Mucosa of stomach (tissue), 1 donor: ENCODE measurements around the gene ZBTB7C.

Experiments
- H3K27me3 ChIP-seq: one replicate; pipeline ENCODE4 v1.7.0; 2013; ENCODE audit warnings: mild to moderate bottlenecking, low read length; ENCODE audit not compliant: control insufficient read depth, insufficient read depth
- H3K36me3 ChIP-seq: one replicate; pipeline ENCODE4 v1.7.0; 2013; ENCODE audit warnings: low read length; ENCODE audit not compliant: control insufficient read depth, insufficient read depth
- H3K4me1 ChIP-seq: one replicate; pipeline ENCODE4 v1.7.0; 2013; ENCODE audit warnings: mild to moderate bottlenecking, low read length; ENCODE audit not compliant: control insufficient read depth, insufficient read depth
- H3K4me3 ChIP-seq: one replicate; pipeline ENCODE4 v1.7.0; 2013; ENCODE audit warnings: low read length
- H3K9ac ChIP-seq: one replicate; pipeline ENCODE4 v1.7.0; 2013; ENCODE audit warnings: mild to moderate bottlenecking, low read length, moderate library complexity
- H3K9me3 ChIP-seq: one replicate; pipeline ENCODE4 v1.7.0; 2013; ENCODE audit warnings: mild to moderate bottlenecking, low read length, moderate library complexity; ENCODE audit not compliant: control insufficient read depth
- donor health status: Pancreatic carcinoma.

ZBTB7C gene

DNA sequence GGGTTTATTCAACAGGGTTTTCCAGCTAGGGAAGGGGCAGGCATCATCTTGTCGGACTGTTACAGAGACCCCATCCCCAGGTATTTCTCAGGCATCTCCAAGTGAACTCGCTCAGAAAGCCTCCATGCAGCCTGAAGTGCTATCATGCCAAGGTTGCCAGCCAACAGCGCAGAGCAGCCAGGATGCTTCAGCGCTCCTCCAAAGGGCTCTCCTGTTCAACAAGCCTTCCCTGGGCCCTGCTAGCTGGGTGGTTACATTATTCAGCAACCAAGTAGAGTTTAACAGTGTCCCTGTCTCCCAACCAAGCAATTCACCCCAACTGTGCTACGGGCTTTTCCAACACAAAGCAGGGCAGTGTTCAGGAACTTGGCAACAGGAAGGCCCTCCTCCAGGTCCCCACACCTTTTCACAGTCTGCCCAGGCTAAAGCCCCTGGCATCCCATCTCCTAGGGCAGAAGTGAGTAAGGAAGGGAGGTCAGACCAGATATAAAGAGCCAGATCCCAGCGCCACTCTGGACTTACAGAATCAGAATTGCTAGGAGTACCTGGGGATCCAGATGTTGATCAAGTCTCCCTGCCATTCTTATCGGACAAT lies 52.9 kb downstream of the ZBTB7C start:
- Histone ChIP-seq H3K27me3 (peaks cover 9% of the 10 kb centered on the region), H3K4me3 (no peak overlapping the region), H3K4me1 (peaks cover 5% of the 10 kb centered on the region), H3K9ac (no peak overlapping the region), H3K9me3 (no peaks in the 10 kb centered on the region), H3K36me3 (no peaks in the 10 kb centered on the region)

DNA sequence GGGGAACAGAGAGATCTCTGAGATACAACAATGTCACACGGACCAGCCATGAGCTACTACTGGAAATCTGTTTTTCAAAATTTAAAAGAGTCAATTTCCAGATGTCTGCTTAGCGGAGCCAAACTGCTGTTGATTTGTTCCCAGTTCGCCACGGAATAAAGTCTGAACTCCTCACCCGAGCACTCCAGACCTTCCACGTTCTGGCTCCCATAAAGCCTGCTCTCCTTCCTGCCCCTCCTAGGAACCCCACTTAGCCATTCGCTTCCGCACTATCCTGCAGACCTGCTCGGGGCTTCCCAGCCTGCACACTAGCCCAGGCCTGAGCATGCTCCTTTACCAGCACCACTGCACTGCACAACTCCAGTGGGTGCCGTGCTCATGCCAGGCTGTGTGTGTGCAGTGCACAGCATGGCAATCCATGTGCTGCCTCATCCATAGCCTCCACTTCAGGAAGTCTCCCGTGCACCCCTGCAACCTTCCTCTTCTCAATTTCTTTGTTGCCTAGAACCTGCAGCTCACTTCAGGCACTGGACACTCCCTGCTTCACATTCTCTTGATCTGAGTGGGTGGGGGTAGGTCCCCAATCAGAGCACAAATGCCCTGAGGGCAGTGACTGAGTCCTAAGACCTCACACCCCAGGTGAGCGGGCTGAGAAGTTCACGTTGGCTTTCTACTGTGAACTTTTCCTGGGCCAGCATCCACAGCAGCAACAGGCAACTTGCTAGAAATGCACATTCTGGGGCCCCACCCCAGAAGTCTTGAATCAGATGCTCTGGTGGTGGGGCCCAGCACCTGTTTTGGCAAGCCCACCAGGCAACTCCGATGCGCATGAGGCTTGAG lies 53.7 kb downstream of the ZBTB7C start:
- Histone ChIP-seq H3K36me3 (no peaks in the 10 kb centered on the region), H3K27me3 (peaks cover 9% of the 10 kb centered on the region), H3K9ac (no peak overlapping the region), H3K9me3 (no peaks in the 10 kb centered on the region), H3K4me1 (peaks cover 5% of the 10 kb centered on the region), H3K4me3 (no peak overlapping the region)

GRCh38 chr18:48354746-48355260 lies 54.4 kb downstream of the ZBTB7C start:
- Histone ChIP-seq H3K9me3 (no peaks in the 10 kb centered on the region), H3K4me3 (no peak overlapping the region), H3K36me3 (no peaks in the 10 kb centered on the region), H3K4me1 (peaks cover 5% of the 10 kb centered on the region), H3K9ac (no peak overlapping the region), H3K27me3 (peaks cover 9% of the 10 kb centered on the region)

DNA sequence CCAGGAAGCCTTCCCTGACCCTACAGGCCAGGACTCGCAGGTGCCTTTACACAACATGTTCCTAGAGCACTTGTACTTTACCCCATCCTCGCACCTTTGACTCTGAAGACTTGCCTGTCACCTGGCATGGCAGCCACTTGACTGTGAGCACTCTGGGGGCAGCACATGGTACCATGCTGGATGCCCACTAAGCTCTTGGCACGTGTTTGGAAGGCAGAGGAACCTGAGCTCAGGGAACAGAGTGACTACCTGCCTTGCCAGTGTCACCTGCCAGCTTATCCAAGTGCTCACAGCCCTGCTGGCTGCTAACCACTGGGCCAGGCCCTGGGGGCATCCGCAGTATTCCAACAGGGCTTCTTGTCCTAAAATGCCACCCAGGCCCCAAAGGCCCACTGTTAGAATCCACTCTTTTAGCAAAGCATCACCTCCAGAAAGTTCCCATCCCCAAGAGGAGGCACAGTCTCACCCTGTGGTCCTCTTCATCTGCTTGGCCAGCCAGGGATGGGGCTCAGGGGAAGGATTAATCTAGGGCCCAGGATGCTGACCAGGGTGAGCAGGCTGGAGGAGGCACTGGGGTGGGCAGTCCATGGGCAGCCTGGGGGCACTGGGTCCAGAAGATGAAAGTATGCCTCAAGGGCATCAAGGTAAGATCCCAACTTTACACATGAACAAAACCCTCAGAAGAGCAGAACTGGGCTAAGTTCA lies 57.0 kb downstream of the ZBTB7C start:
- Histone ChIP-seq H3K9ac (no peak overlapping the region), H3K27me3 (peaks cover 9% of the 10 kb centered on the region), H3K9me3 (no peaks in the 10 kb centered on the region), H3K36me3 (no peaks in the 10 kb centered on the region), H3K4me3 (no peak overlapping the region), H3K4me1 (peaks cover 1% of the 10 kb centered on the region)

DNA sequence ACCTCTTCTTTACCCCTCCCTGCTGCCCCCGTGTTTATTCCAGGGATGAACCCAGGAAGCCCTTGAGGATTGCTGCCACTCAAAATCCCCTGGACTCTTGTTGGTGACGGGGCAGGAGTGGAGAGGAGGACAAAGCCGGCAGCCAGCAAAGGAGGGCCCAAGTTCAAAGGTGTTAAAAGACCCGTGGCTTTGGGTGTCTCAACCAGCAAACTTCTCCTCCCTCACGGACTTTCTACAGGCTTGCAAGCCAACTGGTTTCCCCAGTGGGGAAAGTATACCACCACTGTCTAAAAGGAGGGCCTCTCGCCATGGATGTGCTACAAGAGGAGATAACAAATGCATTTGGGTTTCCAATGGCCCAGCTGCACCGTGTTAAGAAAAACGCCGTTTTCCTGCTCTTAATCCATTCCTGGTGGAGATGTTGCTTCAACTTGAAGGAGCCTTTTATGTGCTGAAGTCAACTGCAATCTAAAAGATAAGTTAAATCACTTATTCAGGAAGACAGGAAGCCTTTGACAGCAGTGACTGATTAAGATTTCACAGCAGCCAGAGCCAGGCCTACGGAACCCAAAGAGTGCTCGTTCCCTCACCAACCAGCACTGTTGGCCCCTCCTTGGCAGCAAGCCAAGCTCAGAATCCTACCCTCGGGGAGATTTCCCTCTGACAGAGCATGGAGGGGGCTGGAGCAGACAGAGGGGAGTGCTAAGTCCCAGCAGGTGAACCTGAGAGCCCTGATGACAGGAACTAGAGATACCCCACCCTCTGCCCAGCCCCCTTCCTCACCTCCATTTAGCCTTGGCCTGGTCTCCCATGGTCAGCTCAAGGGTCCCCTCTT lies 57.8 kb downstream of the ZBTB7C start:
- no peak overlapping the region for H3K4me3 ChIP-seq
- H3K9me3 ChIP-seq, result no peaks in the 10 kb centered on the region
- H3K36me3 ChIP-seq, result no peaks in the 10 kb centered on the region
- no peaks in the 10 kb centered on the region for H3K4me1 ChIP-seq
- no peak overlapping the region for H3K9ac ChIP-seq
- peaks cover 9% of the 10 kb centered on the region for H3K27me3 ChIP-seq

DNA sequence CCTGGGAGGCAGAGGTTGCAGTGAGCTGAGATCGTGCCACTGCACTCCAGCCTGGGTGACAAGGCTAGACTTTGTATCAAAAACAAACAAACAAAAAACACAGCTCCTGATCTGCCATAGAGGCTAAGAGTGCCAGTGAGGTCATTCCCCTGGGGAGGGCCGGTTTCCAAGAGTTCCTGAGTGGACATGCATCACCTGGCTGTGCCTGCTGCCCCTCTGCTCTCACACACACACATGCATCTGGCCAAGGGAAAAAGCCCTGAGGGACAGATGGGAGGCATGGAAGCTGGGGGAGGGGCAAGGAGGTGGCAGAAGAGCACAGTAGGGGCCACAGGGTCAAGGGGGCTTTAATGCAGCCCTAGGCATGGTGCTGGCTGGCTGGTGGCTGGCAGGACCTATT lies 60.4 kb downstream of the ZBTB7C start:
- peaks cover 8% of the 10 kb centered on the region for H3K4me1 ChIP-seq
- H3K36me3 ChIP-seq, result no peaks in the 10 kb centered on the region
- no peak overlapping the region for H3K4me3 ChIP-seq
- H3K9ac ChIP-seq, result no peak overlapping the region
- H3K27me3 ChIP-seq, result peaks cover 4% of the 10 kb centered on the region
- H3K9me3 ChIP-seq, result no peaks in the 10 kb centered on the region

DNA sequence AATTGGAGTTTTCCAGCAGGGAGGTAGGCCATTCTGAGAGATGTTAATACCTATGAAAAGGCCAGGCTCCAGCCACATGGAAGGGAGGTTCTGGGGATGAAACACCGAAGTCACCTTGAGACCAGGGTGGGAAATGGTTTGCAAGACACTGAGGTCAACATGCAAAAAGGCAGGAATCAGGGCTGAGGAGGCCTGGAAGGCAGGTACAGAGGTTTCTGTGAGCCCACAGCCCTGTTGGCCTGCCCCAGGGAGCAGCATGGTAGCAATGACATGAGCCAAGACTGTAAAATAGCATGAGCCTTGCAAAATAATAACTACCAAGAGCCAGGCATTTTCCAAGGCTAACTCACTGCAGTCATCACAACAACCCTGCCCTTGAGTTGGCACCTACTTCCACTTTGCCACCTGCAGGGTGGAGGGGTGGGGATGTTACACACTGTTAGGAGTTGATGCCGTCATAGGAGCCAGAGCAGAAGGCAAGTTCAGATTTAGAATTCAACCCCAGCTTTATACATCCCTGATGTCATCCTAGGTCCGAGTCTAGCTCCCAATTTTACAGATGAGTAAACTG lies 61.3 kb downstream of the ZBTB7C start:
- no peak overlapping the region for H3K4me3 ChIP-seq
- H3K4me1 ChIP-seq, result peaks cover 8% of the 10 kb centered on the region
- H3K36me3 ChIP-seq, result no peaks in the 10 kb centered on the region
- H3K27me3 ChIP-seq, result peaks cover 4% of the 10 kb centered on the region
- H3K9me3 ChIP-seq, result no peaks in the 10 kb centered on the region
- no peak overlapping the region for H3K9ac ChIP-seq

GRCh38 chr18:48345596-48345995 lies 63.6 kb downstream of the ZBTB7C start:
- Histone ChIP-seq H3K4me1 (peaks cover 8% of the 10 kb centered on the region), H3K27me3 (peaks cover 4% of the 10 kb centered on the region), H3K36me3 (no peaks in the 10 kb centered on the region), H3K4me3 (no peak overlapping the region), H3K9me3 (no peaks in the 10 kb centered on the region), H3K9ac (no peak overlapping the region)

DNA sequence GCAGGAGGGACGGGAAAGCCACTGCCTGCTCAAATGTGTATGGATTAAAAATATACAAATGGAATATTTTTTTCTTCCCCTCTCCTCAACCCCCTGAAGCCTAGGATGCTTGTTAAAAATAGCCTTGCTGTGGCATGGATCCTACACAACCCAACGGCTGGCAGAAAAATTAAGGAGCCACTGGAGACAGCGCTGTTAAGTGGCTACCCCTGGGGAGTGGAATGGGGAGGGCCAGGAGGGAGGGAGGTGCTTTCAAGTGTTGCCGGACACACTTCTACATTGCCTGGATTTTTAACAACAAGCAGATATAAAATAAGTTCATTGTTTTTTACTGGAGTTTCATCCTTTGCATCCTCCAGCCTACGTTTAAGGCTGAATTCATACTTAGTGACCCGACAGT lies 66.6 kb downstream of the ZBTB7C start:
- peaks cover 20% of the 10 kb centered on the region for H3K27me3 ChIP-seq
- H3K9ac ChIP-seq, result no peak overlapping the region
- no peaks in the 10 kb centered on the region for H3K36me3 ChIP-seq
- peaks cover 11% of the 10 kb centered on the region for H3K4me1 ChIP-seq
- no peak overlapping the region for H3K4me3 ChIP-seq
- H3K9me3 ChIP-seq, result no peaks in the 10 kb centered on the region

GRCh38 chr18:48342125-48342524 lies 67.1 kb downstream of the ZBTB7C start:
- H3K9me3 ChIP-seq, result no peaks in the 10 kb centered on the region
- H3K36me3 ChIP-seq, result no peaks in the 10 kb centered on the region
- H3K27me3 ChIP-seq, result peaks cover 24% of the 10 kb centered on the region
- no peak overlapping the region for H3K9ac ChIP-seq
- peaks cover 14% of the 10 kb centered on the region for H3K4me1 ChIP-seq
- no peak overlapping the region for H3K4me3 ChIP-seq

GRCh38 chr18:48340560-48340959 lies 68.6 kb downstream of the ZBTB7C start:
- no peak overlapping the region for H3K4me3 ChIP-seq
- no peak overlapping the region for H3K9ac ChIP-seq
- peaks cover 26% of the 10 kb centered on the region for H3K27me3 ChIP-seq
- peaks cover 13% of the 10 kb centered on the region for H3K4me1 ChIP-seq
- no peaks in the 10 kb centered on the region for H3K9me3 ChIP-seq
- no peaks in the 10 kb centered on the region for H3K36me3 ChIP-seq
